ENCODE measurements around the gene OPN5. TPM values are rescaled to one million over a fixed set of nuclear protein-coding genes. Genes with fewer than 3 reads are reported as not detected.
"Not testable (repeated sequence)": the region's sequence is repeated elsewhere in the genome, so short reads cannot be mapped to it uniquely, and the experiment has no call there.

OPN5 gene
- total and polyA plus RNA-seq, 12 donors, result 0.15 to 1.1 (median 0.35) TPM; not detected in 3

DNA sequence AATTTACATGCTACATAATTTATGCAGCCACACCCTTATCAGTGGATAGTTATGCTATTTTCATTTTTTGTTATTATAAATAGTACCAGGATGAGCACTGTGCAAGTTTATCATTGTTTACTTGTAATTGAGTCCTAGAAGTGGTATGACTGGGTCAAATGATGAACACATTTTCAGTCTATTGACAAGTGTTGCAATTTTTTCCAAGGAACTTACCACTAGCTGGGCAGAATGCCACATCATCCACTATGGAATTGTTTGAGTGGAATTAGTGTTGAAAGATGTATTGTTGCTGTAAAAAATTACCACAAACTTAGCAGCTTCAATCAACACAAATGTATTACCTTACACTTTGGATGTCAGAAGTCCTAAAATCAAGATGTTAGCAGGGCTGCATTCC, 38.1 kb upstream of the OPN5 start:
- Histone ChIP-seq H3K4me1 (peaks cover 0 to 12% (median 4%) of the 10 kb centered on the region in 9 donors), H3K36me3 (no peaks in the 10 kb centered on the region)

DNA sequence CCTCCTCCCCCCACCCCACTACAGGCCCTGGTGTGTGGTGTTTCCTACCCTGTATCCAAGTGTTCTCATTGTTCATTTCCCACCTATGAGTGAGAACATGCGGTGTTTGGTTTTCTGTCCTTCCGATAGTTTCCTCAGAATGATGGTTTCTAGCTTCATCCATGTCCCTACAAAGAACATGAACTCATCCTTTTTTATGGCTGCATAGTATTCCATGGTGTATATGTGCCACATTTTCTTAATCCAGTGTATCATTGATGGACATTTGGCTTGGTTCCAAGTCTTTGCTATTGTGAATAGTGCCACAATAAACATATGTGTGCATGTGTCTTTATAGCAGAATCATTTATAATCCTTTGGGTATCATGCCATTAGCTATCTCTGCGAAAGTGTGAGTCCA, 36.6 kb upstream of the OPN5 start:
- H3K36me3 ChIP-seq; DNase-seq; H3K27me3 ChIP-seq; H3K4me3 ChIP-seq; H3K27ac ChIP-seq; ATAC-seq; intact Hi-C loops (cut with DNase I): not testable (repeated sequence)
- 96 to 97% methylated on average over 3 of the region's 3 CpGs for WGBS, 2 donors
- peaks cover 0 to 17% (median 0%) of the 10 kb centered on the region in 11 donors for H3K9me3 ChIP-seq
- peaks cover 0 to 12% (median 4%) of the 10 kb centered on the region in 9 donors for H3K4me1 ChIP-seq

More for the DNA sequence above, 38.1 kb upstream of the OPN5 start:
- Histone ChIP-seq H3K9me3 (peaks cover 0 to 17% (median 0%) of the 10 kb centered on the region in 11 donors), H3K4me3 (no peak overlapping the region), H3K27me3 (no peaks in the 10 kb centered on the region), H3K27ac (no peak overlapping the region)
- intact Hi-C loops (cut with DNase I), result loop anchor here in 2 of 10 donors (5.0 kb wide), 2 partner anchors 91 to 96 kb away; no protein-coding TSS in a partner anchor
- no peak for ATAC-seq
- TF ChIP-seq, protein P1, sequence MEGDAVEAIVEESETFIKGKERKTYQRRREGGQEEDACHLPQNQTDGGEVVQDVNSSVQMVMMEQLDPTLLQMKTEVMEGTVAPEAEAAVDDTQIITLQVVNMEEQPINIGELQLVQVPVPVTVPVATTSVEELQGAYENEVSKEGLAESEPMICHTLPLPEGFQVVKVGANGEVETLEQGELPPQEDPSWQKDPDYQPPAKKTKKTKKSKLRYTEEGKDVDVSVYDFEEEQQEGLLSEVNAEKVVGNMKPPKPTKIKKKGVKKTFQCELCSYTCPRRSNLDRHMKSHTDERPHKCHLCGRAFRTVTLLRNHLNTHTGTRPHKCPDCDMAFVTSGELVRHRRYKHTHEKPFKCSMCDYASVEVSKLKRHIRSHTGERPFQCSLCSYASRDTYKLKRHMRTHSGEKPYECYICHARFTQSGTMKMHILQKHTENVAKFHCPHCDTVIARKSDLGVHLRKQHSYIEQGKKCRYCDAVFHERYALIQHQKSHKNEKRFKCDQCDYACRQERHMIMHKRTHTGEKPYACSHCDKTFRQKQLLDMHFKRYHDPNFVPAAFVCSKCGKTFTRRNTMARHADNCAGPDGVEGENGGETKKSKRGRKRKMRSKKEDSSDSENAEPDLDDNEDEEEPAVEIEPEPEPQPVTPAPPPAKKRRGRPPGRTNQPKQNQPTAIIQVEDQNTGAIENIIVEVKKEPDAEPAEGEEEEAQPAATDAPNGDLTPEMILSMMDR (IDR thresholded peaks at IDR 0.05), result no peak
- DNase-seq, result no peak

- Histone ChIP-seq H3K4me3 (no peak overlapping the region), H3K36me3 (no peaks in the 10 kb centered on the region), H3K27ac (no peak overlapping the region), H3K27me3 (no peaks in the 10 kb centered on the region), H3K4me1 (no peaks in the 10 kb centered on the region), H3K9me3 (peaks cover 0 to 13% (median 0%) of the 10 kb centered on the region in 11 donors)
- 51 to 52% methylated on average over 1 of the region's 1 CpG for WGBS, 2 donors
- DNase-seq (no peak), ATAC-seq (no peak)
- intact Hi-C loops (cut with DNase I), result no loop called here
- TF ChIP-seq, protein P1 (IDR thresholded peaks at IDR 0.05), result no peak
Measured at GRCh38 chr6:47749757-47750156, 32.1 kb upstream of the OPN5 start.

- ATAC-seq (no peak), DNase-seq (no peak)
- TF ChIP-seq, protein P1 (IDR thresholded peaks at IDR 0.05), result no peak
- 72 to 75% methylated on average over 1 of the region's 1 CpG for whole genome bisulfite sequencing, 2 donors
- Histone ChIP-seq H3K27me3 (no peaks in the 10 kb centered on the region), H3K4me1 (no peaks in the 10 kb centered on the region), H3K36me3 (no peaks in the 10 kb centered on the region), H3K4me3 (no peak overlapping the region), H3K9me3 (peaks cover 0 to 11% (median 0%) of the 10 kb centered on the region in 11 donors), H3K27ac (no peak overlapping the region)
- intact Hi-C loops (cut with DNase I), result no loop called here
Measured at GRCh38 chr6:47752801-47753200, 29.0 kb upstream of the OPN5 start.

DNA sequence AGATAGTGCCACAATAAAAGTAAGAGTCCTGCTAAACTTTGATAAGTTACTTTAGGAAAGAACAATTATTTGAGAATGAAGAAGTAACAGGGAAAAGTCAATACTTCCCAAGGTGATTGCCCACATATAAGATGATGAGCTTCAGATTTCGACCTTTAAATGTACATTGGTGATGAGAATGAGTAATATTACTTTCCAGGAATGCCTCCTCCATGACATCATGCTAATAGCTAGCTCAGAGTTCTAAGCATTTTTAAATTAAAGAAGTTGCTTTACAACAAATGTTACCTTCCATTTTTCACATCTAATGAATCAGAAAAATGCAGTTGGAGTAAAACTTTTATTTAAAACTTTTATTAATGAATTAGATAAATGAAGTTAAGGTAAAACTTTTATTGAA, 22.5 kb upstream of the OPN5 start:
- Histone ChIP-seq H3K36me3 (no peaks in the 10 kb centered on the region), H3K4me3 (no peak overlapping the region), H3K27me3 (no peaks in the 10 kb centered on the region), H3K4me1 (no peaks in the 10 kb centered on the region), H3K27ac (no peak overlapping the region), H3K9me3 (peaks cover 0 to under 1% (median 0%) of the 10 kb centered on the region in 11 donors)
- ATAC-seq, result no peak
- intact Hi-C loops (cut with DNase I), result no loop called here
- TF ChIP-seq, protein P1 (IDR thresholded peaks at IDR 0.05), result no peak
- WGBS, 2 donors, result 54 to 65% methylated on average over 1 of the region's 1 CpG
- no peak for DNase-seq

Measured in heart right ventricle (tissue), 16 donors.